Right lobe of liver (tissue), 6 donors: ENCODE results near the gene MEOX1. TPM values are rescaled to one million over a fixed set of nuclear protein-coding genes. Genes with fewer than 3 reads are reported as not detected.
A peak's percentile ranks its signal among the peaks of the same experiment; 100 is the strongest.

Source experiments
- ATAC-seq, 4 donors: fragments of 200-7000 bp; cut with Tn5 transposase; one replicate each; pipeline ENCODE4 v1.9.1; 2020; ENCODE audit warnings: mild to moderate bottlenecking in 4 of 4, moderate library complexity in 4 of 4
- DNase-seq, 3 donors: peaks; one replicate each; pipeline ENCODE4 v3.0.0-alpha.2; 2020
- H3K27ac ChIP-seq, 3 donors: fragments of 200-600 bp; one replicate each; pipeline ENCODE4 v1.8.0; 2022
- H3K27me3 ChIP-seq, 2 donors: fragments of 200-600 bp; one replicate each; pipeline ENCODE4 v1.8.0; 2022
- H3K36me3 ChIP-seq, 4 donors: fragments of 200-600 bp; sonication (generic) in 1 of 4; one replicate each; pipeline versions ENCODE4 v1.5.1 to v1.8.0; 2017 to 2022; ENCODE audit warnings: control low read depth in 1 of 4
- H3K4me1 ChIP-seq, 4 donors: fragments of 200-600 bp; sonication (generic) in 1 of 4; one replicate each; pipeline versions ENCODE4 v1.5.1 to v1.8.0; 2017 to 2022; ENCODE audit warnings: control low read depth in 1 of 4
- H3K4me3 ChIP-seq, 3 donors: fragments of 200-600 bp; one replicate each; pipeline ENCODE4 v1.8.0; 2022
- H3K9me3 ChIP-seq, 4 donors: fragments of 200-600 bp; sonication (generic) in 1 of 4; one replicate each; pipeline versions ENCODE4 v1.5.1 to v1.8.0; 2017 to 2022; ENCODE audit warnings: control low read depth in 1 of 4
- POLR2A ChIP-seq: fragments of 450-650 bp; IDR thresholded peaks from one replicate; pipeline ENCODE4 v1.6.1; 2017; ENCODE audit warnings: antibody characterized with exemption, mild to moderate bottlenecking
- WGBS: methylation state at CpG from one replicate; pipeline ENCODE4 v1.1.6; 2018; ENCODE audit warnings: low coverage, low lambda C conversion rate; ENCODE audit not compliant: insufficient coverage; ENCODE audit errors: missing lambda C conversion rate; 5-methylcytosine and 5-hydroxymethylcytosine counted together
- intact Hi-C, 2 donors: fragments of 100-400 bp; cut with DNase I; formaldehyde crosslinking; loops; one replicate each; pipeline versions ENCODE4 v1.11.2 to v1.14.1; 2022
- small RNA-seq, 2 experiments: library from RNA; depleted of rRNA; stranded (forward); fragments of <200 nt; gene quantifications; one replicate each; pipeline ENCODE3, GENCODE V24; 2016
- total RNA-seq, 6 experiments: library from RNA; depleted of rRNA in 2 of 6; stranded (reverse); fragments of >200 nt in 2 of 6; fragmentation: NEBNext Ultra II Directional in 3 of 6; extraction: Animal tissue kit (Norgen Biotek cat#: 25700) in 3 of 6; gene quantifications; one replicate each; pipeline versions ENCODE4 v1.1.0 to v1.2.4, GENCODE V29; 2016 to 2023
- TF ChIP-seq, protein P1 (sequence below), 4 donors: fragments of 200-600 bp in 3 of 4; fragments of 450-650 bp in 1 of 4; IDR thresholded peaks; one replicate each; pipeline versions ENCODE4 v1.5.1 to v1.8.0; 2016 to 2022; ENCODE audit warnings: antibody characterized with exemption in 4 of 4, mild to moderate bottlenecking in 2 of 4
- donor health status: DM: no; HTN: yes; CAD: no.
- donor health status: DM: no; HTN: no; CAD: no.
- donor health status: DM: no; HTN: no; CAD: no.
- donor health status: DM: no; HTN: yes; CAD: no.
- donor health status: DM: no; HTN: yes; CAD: no.

MEOX1 gene
- total RNA-seq, 6 experiments from 2014 or later = 0.11 TPM; not detected in 5

DNA sequence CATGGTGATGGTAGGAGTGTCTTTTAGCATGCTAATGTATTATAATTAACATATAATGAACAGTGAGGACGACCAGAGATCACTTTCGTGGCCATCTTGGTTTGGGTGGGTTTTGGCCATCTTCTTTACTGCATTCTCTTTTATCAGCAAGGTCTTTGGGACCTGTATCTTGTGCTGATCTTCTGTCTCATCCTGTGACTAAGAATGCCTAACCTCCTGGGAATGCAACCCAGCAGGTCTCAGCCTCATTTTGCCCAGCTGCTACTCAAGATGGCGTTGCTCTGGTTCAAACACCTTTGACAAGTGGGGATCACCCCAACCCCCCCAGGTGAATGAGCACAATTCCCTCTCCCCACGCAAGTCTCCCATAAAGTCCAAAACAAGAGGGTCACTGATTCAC lies 66.3 kb downstream of the MEOX1 start:
- H3K36me3 ChIP-seq = no peaks in the 10 kb centered on the region
- TF ChIP-seq, protein P1, sequence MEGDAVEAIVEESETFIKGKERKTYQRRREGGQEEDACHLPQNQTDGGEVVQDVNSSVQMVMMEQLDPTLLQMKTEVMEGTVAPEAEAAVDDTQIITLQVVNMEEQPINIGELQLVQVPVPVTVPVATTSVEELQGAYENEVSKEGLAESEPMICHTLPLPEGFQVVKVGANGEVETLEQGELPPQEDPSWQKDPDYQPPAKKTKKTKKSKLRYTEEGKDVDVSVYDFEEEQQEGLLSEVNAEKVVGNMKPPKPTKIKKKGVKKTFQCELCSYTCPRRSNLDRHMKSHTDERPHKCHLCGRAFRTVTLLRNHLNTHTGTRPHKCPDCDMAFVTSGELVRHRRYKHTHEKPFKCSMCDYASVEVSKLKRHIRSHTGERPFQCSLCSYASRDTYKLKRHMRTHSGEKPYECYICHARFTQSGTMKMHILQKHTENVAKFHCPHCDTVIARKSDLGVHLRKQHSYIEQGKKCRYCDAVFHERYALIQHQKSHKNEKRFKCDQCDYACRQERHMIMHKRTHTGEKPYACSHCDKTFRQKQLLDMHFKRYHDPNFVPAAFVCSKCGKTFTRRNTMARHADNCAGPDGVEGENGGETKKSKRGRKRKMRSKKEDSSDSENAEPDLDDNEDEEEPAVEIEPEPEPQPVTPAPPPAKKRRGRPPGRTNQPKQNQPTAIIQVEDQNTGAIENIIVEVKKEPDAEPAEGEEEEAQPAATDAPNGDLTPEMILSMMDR (IDR thresholded peaks at IDR 0.05) = no peak
- no peak for TF ChIP-seq POLR2A
- 92% methylated on average over 3 of the region's 4 CpGs for WGBS
- no peaks in the 10 kb centered on the region for H3K4me1 ChIP-seq
- DNase-seq = no peak
- no peak overlapping the region for H3K27ac ChIP-seq
- intact Hi-C loops = no loop called here
- no peak overlapping the region for H3K4me3 ChIP-seq
- H3K9me3 ChIP-seq = no peaks in the 10 kb centered on the region
- ATAC-seq = no peak
- H3K27me3 ChIP-seq = no peaks in the 10 kb centered on the region

DNA sequence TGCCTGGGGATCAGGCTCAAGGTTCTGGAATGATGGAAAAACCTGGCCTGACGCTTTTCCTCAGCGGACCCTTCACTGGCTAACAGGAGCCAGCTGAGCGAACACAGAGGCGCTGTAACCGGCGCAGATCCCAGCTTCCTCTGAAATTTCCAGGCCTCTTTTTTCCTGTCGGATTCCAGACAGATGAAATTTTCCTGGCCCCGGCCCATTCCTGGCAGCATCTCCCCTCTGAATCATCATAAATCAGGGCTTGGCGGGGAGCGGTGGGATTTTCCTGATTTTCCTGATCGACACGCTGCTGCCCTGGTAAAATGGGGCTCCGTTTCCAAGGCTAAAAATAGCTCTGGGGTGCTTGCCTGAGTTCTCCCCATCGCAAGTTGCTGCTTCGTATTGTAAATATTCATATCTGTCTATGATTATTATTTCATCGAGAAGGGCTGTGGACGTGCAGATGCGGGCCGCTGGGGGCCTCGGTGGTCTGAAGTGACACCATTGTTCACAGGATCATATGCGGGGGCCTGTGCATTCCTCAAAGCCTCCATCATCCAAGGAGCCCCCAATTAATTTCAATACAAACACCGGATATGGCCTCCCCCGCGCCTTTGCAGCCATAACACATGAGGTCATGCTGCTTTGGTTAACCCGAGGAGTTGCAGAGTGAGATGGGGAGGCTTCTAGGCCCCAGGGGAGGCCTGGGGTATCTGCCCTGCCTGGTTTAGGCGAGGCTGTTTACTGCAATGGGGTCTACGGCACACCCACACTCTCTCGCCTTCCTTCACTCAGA lies 69.8 kb downstream of the MEOX1 start:
- DNase-seq = peak in 1 of 3 donors; percentile 53
- 76% methylated on average over 14 of the region's 28 CpGs for WGBS
- no peaks in the 10 kb centered on the region for H3K4me1 ChIP-seq

DNA sequence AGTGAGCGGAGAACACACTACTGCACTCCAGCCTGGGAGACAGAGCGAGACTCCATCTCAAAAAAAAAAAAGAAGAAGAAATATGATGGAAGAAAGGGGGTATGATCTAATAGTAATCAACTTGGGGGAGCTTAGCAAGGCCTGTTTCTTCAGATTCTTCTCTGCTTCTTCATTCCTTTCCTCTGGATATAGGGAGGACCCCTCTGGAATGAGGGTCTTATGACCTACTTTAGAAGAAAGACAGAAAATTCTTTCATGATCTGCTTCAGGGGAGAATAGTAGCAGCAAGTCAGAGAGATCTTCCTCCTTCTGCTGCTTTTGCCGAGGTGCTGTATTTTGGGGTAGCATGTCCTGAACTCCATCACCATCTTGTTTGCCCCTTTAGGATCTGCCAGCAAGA lies 70.7 kb downstream of the MEOX1 start:
- TF ChIP-seq, protein P1 (IDR thresholded peaks at IDR 0.05) = no peak
- no peak for TF ChIP-seq POLR2A
- intact Hi-C loops = no loop called here
- Histone ChIP-seq H3K36me3 (no peaks in the 10 kb centered on the region), H3K27ac (peak overlapping the region; percentile 30 to 40 (median 31)), H3K9me3 (no peaks in the 10 kb centered on the region), H3K4me3 (no peak overlapping the region), H3K27me3 (no peaks in the 10 kb centered on the region), H3K4me1 (no peaks in the 10 kb centered on the region)
- DNase-seq (no peak), ATAC-seq (no peak)
- 81% methylated on average over 3 of the region's 3 CpGs for WGBS

More for the DNA sequence above, 69.8 kb downstream of the MEOX1 start:
- Histone ChIP-seq H3K27me3 (no peaks in the 10 kb centered on the region), H3K27ac (peak overlapping the region; percentile 31 to 40 (median 34)), H3K36me3 (no peaks in the 10 kb centered on the region), H3K4me3 (no peak overlapping the region), H3K9me3 (no peaks in the 10 kb centered on the region)
- TF ChIP-seq POLR2A = no peak
- TF ChIP-seq, protein P1 (IDR thresholded peaks at IDR 0.05) = no peak
- ATAC-seq = peak; percentile 33 to 85 (median 64)
- intact Hi-C loops = no loop called here

Small RNA genes within 50 kb of the gene (small RNA-seq; reads per million reads assigned to genes)
- 0 reads per million in 2 experiments for gene RF00017

Other genes with a start within 250 kb of the MEOX1 start
- gene DHX8, start 177.9 kb downstream of the MEOX1 start, total RNA-seq = 10 to 100 TPM; 14.1 to 18.6 (median 17.5) TPM
- 1 to 10 TPM in 1 of 6 experiments, under 1 TPM in 4, not detected in 1; 0.42 to 1.4 (median 0.80) TPM for gene ETV4, start 115.6 kb downstream of the MEOX1 start, total RNA-seq
- gene SOST, start 96.9 kb upstream of the MEOX1 start, total RNA-seq = not detected
- 10 to 100 TPM; 75.1 to 97.2 (median 87.7) TPM for gene DUSP3, start 117.1 kb upstream of the MEOX1 start, total RNA-seq
- not detected for gene CFAP97D1, start 118.5 kb upstream of the MEOX1 start, total RNA-seq
- 1 to 10 TPM; 1.3 to 2.5 (median 1.8) TPM for gene MPP3, start 171.2 kb upstream of the MEOX1 start, total RNA-seq
- gene CD300LG, start 185.3 kb upstream of the MEOX1 start, total RNA-seq = under 1 TPM in 5 of 6 experiments, not detected in 1; 0.12 to 0.73 (median 0.55) TPM
- gene MPP2, start 245.6 kb upstream of the MEOX1 start, total RNA-seq = 1 to 10 TPM in 1 of 6 experiments, under 1 TPM in 2, not detected in 3; 0.13 to 1.2 (median 0.18) TPM